ENCODE measurements around the gene TRIM15. TPM values are rescaled to one million over a fixed set of nuclear protein-coding genes. Genes with fewer than 3 reads are reported as not detected.

TRIM15 gene
- total RNA-seq, 3 donors from 2014 or later = 37.2 to 73.2 (median 51.4) TPM

GRCh38 chr6:30202366-30202765 is 39.0 kb downstream of the TRIM15 start:
- TF ChIP-seq, protein P1, sequence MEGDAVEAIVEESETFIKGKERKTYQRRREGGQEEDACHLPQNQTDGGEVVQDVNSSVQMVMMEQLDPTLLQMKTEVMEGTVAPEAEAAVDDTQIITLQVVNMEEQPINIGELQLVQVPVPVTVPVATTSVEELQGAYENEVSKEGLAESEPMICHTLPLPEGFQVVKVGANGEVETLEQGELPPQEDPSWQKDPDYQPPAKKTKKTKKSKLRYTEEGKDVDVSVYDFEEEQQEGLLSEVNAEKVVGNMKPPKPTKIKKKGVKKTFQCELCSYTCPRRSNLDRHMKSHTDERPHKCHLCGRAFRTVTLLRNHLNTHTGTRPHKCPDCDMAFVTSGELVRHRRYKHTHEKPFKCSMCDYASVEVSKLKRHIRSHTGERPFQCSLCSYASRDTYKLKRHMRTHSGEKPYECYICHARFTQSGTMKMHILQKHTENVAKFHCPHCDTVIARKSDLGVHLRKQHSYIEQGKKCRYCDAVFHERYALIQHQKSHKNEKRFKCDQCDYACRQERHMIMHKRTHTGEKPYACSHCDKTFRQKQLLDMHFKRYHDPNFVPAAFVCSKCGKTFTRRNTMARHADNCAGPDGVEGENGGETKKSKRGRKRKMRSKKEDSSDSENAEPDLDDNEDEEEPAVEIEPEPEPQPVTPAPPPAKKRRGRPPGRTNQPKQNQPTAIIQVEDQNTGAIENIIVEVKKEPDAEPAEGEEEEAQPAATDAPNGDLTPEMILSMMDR (IDR thresholded peaks at IDR 0.05) = no peak
- no peaks in the 10 kb centered on the region for H3K36me3 ChIP-seq (ENCODE audit: low read depth)
- peak; percentile 32 for ATAC-seq
- peaks cover 35% of the 10 kb centered on the region for H3K4me1 ChIP-seq (ENCODE audit: low read depth)
- H3K4me3 ChIP-seq = no peak overlapping the region
- no peak for DNase-seq
- H3K9me3 ChIP-seq = no peaks in the 10 kb centered on the region
- intact Hi-C loops (cut with DNase I, micrococcal nuclease) = no loop called here

GRCh38 chr6:30204116-30204515 is 40.8 kb downstream of the TRIM15 start:
- Histone ChIP-seq H3K9me3 (no peaks in the 10 kb centered on the region), H3K4me1 (ENCODE audit: low read depth) (peaks cover 48% of the 10 kb centered on the region), H3K4me3 (no peak overlapping the region), H3K36me3 (ENCODE audit: low read depth) (no peaks in the 10 kb centered on the region)
- no peak for DNase-seq
- intact Hi-C loops (cut with DNase I, micrococcal nuclease) = no loop called here
- TF ChIP-seq, protein P1 (IDR thresholded peaks at IDR 0.05) = no peak
- ATAC-seq = no peak

DNA sequence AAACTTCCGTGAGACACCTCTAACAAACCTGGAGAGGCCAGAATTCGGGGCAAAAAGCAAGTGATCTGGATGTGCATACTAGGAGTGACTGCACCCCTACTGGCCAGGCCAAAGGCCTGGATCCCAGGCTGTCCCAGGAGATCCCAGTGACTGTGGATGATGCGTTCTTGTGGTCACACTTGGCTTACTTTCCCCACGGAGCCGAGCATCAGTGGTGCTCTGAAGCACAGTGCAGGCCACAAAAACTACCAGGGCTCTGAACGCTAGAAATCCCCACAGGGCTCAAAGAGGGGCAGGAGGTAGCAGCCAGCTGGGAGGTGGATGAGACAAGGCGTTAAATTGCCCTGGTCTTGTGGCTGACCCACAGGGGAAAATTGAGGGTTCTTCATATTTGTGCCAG is 42.8 kb downstream of the TRIM15 start:
- DNase-seq = no peak
- Histone ChIP-seq H3K4me1 (ENCODE audit: low read depth) (peaks cover 59% of the 10 kb centered on the region), H3K4me3 (no peak overlapping the region), H3K36me3 (ENCODE audit: low read depth) (no peaks in the 10 kb centered on the region), H3K9me3 (no peaks in the 10 kb centered on the region)
- ATAC-seq = no peak
- intact Hi-C loops (cut with DNase I, micrococcal nuclease) = no loop called here
- TF ChIP-seq, protein P1 (IDR thresholded peaks at IDR 0.05) = no peak

GRCh38 chr6:30206799-30207618 is 43.7 kb downstream of the TRIM15 start:
- Histone ChIP-seq H3K36me3 (ENCODE audit: low read depth) (no peaks in the 10 kb centered on the region), H3K4me1 (ENCODE audit: low read depth) (peaks cover 59% of the 10 kb centered on the region), H3K4me3 (no peak overlapping the region), H3K9me3 (no peaks in the 10 kb centered on the region)
- DNase-seq (peak in 2 of 3 donors; percentile 26 to 41), ATAC-seq (peak; percentile 83)
- intact Hi-C loops (cut with DNase I, micrococcal nuclease) = no loop called here
- TF ChIP-seq, protein P1 (IDR thresholded peaks at IDR 0.05) = no peak

DNA sequence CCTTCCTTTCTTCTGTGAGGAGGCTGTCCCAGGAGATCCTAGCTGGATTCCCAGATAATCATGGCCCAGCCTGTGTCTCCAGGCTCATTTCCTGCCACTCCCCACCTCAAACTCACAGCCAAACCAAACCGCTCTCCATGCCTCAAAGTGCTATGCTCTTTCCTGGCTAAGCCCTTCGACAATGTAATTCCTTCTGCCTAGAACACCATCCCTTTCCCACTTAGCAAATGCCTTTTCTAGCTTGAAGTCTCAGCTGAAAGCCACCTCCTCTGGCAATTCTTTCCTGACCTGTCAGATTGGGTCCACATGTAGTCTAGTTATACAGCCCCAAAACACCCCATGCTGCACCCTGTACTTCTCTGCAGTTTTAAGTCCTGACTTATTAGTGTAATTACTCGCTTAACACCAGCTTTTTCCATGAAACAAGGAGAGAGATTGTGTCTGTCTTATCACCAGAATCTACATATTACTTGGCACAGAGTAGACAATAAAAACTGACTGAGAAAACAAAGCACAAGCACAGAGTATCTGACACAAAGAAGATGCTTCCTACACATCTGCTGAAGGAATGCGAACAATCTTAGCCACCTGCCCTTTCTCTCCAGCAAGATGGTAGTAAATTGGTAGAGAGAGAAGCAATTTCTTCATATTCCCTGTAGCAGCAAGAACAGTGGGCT is 44.4 kb downstream of the TRIM15 start:
- Histone ChIP-seq H3K9me3 (no peaks in the 10 kb centered on the region), H3K4me1 (ENCODE audit: low read depth) (peaks cover 53% of the 10 kb centered on the region), H3K4me3 (no peak overlapping the region), H3K36me3 (ENCODE audit: low read depth) (no peaks in the 10 kb centered on the region)
- peak in 2 of 3 donors; percentile 38 to 48 for DNase-seq
- TF ChIP-seq, protein P1 (IDR thresholded peaks at IDR 0.05) = no peak
- intact Hi-C loops (cut with DNase I, micrococcal nuclease) = no loop called here
- peak; percentile 74 for ATAC-seq

Measured in mucosa of descending colon (tissue), 3 donors.